ENCODE results near the gene ENTPD6.
A peak's percentile ranks its signal among the peaks of the same experiment; 100 is the strongest.

Gene ENTPD6

DNA sequence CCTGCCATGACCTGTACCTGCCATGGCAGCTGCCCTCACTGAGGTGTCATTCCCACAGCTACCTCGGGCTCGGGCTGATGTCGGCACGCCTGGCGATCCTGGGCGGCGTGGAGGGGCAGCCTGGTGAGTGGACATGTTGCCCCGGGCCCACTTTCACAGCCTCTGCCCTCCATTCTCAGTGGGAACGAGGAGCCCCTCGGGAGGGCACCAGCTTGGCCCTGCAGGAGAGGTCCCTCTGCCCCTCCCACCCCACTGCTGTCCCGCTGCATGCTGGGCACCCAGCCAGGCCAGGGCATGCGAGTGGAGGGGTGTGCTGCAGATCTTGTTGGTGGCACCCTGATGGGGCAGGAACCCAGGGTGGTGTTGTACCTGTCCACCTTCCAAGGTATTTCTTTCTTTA lies 23.0 kb downstream of the ENTPD6 start:
- no peak for DNase-seq (ENCODE audit: low read depth)
- no peak overlapping the region for H3K4me3 ChIP-seq (replicated peaks; ENCODE audit: low read depth, low read length)

DNA sequence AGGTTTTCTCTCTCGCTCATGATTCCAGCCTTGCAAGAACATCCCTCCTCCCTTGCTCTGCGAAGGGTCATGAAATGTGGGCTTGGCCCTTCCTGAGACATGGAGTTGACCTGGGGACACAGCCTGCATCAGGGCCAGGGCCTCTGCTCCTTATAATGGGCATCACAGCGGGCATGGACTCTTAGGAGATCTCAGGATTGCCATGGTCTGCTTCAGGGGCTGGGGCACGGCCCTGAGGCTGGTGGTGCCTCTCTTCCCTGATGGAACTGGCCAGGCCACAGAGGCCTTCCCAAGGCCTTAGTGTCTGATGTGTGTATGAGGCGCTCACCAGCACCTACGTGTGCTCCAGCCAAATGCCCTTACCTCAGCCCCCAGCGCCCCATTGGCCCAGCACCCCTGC lies 23.9 kb downstream of the ENTPD6 start:
- TF ChIP-seq, protein P1, sequence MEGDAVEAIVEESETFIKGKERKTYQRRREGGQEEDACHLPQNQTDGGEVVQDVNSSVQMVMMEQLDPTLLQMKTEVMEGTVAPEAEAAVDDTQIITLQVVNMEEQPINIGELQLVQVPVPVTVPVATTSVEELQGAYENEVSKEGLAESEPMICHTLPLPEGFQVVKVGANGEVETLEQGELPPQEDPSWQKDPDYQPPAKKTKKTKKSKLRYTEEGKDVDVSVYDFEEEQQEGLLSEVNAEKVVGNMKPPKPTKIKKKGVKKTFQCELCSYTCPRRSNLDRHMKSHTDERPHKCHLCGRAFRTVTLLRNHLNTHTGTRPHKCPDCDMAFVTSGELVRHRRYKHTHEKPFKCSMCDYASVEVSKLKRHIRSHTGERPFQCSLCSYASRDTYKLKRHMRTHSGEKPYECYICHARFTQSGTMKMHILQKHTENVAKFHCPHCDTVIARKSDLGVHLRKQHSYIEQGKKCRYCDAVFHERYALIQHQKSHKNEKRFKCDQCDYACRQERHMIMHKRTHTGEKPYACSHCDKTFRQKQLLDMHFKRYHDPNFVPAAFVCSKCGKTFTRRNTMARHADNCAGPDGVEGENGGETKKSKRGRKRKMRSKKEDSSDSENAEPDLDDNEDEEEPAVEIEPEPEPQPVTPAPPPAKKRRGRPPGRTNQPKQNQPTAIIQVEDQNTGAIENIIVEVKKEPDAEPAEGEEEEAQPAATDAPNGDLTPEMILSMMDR (IDR thresholded peaks at IDR 0.05; ENCODE audit: low read length, missing control alignments) = no peak
- DNase-seq (ENCODE audit: low read depth) = no peak
- H3K4me3 ChIP-seq (replicated peaks; ENCODE audit: low read depth, low read length) = no peak overlapping the region

More for the DNA sequence above, 23.0 kb downstream of the ENTPD6 start:
- TF ChIP-seq, protein P1 (IDR thresholded peaks at IDR 0.05; ENCODE audit: low read length, missing control alignments) = no peak

DNA sequence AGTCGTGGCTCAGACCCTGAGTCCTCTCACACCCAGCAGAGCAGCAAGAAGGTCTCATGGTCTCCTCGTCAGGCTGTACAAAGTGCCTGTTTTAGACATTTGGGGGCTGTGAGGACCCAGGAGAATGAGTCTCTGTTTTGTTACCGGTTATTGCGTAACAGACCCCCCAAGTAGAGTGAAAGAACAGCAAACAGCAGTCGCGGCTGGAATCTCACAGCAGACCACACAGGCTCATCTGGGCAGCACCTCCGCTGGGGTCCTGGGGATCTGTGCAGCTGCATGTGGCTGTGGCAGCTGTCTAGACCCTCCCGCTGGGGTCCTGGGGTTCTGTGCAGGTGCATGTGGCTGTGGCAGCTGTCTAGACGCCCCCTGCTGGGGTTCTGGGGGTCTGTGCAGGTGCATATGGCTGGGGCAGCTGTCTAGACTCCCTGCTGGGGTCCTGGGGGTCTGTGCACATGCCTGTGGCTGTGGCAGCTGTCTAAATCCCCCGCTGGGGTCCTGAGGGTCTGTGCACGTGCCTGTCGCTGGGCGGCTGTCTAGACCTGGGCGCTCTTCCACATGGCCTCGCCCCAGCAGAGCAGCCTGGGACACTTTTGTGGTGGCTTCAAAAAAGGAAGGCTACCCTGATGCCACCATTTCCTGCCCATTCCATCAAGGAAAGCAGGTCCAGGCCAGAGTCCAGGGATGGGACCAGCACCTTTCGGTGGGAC lies 24.7 kb downstream of the ENTPD6 start:
- no peak overlapping the region for H3K4me3 ChIP-seq (replicated peaks; ENCODE audit: low read depth, low read length)
- TF ChIP-seq, protein P1 (IDR thresholded peaks at IDR 0.05; ENCODE audit: low read length, missing control alignments) = peak; percentile 21
- no peak for DNase-seq (ENCODE audit: low read depth)

DNA sequence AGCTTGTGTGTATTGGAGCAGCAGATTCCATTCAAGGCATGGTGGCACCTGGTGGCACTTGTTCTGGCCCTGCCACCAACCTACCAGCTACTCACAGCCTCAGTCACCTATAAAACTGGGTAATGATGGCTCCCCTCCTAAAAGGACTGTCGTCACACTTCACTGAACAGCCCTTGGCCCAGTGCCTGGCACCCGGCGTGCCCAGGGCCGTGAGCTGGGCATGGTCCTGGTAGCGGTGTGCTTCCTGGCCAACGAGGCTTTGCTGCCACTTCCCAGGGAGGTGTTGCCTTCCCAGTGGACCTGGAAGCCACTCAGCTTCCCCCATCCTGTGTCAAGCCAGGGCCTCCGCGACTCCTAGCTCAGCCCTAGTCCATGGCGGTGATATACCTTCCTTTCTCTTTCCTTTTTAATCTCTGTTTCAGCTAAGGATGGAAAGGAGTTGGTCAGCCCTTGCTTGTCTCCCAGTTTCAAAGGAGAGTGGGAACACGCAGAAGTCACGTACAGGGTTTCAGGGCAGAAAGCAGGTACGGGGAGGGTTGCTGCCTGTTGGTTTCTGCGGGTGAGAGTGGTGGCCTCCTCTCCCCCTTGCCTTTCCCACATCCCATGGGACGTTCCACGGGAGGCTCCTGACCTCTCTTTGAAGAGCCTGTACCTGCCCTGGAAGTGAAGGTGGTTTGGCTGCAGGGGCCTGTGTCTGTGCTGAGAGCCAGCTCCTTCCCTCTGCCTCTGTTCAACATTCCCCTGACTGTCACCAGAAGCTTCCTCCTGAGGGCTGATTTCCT lies 25.5 kb downstream of the ENTPD6 start:
- no peak for DNase-seq (ENCODE audit: low read depth)
- TF ChIP-seq, protein P1 (IDR thresholded peaks at IDR 0.05; ENCODE audit: low read length, missing control alignments) = no peak
- no peak overlapping the region for H3K4me3 ChIP-seq (replicated peaks; ENCODE audit: low read depth, low read length)

DNA sequence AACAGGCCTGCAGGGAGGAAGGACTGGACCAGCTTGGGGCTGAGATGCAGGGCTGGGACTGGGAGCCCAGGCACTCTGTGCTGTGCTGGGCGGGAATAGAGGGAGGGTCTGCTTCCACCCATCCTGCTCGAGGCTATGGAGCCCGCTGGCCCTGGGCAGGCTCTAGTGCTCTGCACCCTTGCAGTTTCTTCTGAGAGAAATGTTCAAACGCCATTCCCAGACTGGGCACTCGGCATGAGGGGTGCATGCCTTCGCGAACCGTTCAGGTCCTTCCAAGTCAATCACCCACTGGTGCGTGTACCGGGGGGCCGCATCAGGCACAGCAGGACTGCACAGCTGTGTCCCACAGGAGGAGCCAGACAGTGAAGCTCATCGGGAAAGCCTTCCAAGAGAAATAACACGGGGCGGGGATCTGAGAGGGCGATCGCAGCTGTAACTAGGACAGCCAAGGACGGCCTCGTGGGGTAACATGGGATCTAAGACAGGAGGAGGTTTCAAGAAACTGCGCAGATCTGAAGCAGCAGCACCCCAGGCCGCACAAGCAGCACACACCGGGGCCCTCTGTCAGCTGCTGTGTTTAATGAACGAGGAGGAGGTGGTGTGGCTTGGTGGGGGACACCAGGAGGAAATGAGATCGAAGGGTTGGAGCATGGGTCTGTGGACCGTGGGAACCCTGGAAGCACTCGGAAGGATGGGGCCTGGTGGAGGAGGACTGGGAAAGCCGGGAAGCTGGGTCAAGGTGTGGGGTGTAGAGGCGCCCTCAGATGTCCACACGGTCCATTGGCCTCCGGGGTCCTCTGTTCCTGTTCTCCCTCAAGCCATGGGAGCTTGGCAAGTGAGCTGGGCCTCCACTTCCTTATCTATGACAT lies 26.3 kb downstream of the ENTPD6 start:
- TF ChIP-seq, protein P1 (IDR thresholded peaks at IDR 0.05; ENCODE audit: low read length, missing control alignments) = no peak
- DNase-seq (ENCODE audit: low read depth) = no peak

DNA sequence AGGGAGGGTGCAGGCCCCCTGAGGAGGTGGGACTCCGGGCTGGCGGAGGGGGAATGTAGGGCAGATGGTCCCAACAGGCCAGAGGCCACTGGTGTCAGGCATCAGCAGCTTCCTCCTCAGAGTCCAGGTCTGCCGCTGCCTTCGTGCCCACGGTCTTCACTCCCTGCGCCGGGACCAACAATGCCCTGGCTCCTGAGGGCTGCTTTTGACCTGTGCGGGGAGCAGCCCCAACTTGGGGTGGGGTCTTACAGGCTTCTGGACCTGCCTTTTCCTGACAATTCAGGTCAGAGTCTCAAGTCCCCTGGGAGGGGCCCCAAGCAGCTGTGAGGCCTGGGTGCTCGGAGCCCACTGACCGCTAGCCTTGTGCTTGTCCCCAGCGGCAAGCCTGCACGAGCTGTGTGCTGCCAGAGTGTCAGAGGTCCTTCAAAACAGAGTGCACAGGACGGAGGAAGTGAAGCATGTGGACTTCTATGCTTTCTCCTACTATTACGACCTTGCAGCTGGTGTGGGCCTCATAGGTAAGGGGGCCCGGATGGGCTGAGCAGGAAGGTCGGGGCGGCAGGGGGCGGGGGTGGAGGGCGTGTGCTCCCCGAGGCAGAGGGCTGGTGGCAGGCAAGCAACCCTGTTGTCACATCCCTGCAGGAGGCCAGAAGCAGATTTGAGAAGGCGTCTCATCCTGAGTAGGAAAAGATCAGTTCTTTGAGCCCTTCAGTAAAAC lies 27.1 kb downstream of the ENTPD6 start:
- no peak for DNase-seq (ENCODE audit: low read depth)
- H3K4me3 ChIP-seq (replicated peaks; ENCODE audit: low read depth, low read length) = no peak overlapping the region
- TF ChIP-seq, protein P1 (IDR thresholded peaks at IDR 0.05; ENCODE audit: low read length, missing control alignments) = no peak

More for the DNA sequence above, 26.3 kb downstream of the ENTPD6 start:
- H3K4me3 ChIP-seq (replicated peaks; ENCODE audit: low read depth, low read length) = no peak overlapping the region

Measured in fibroblast of pulmonary artery (primary cell).